Heart left ventricle (tissue), 13 donors: ENCODE measurements around the gene ATG4A.

ENCODE experiments used
- POLR2A ChIP-seq, 2 donors: fragments of 450-650 bp; IDR thresholded peaks; one replicate each; pipeline ENCODE4 v1.6.1; 2017; ENCODE audit warnings: antibody characterized with exemption in 2 of 2, mild to moderate bottlenecking in 2 of 2, moderate library complexity in 2 of 2
- TF ChIP-seq, protein P1 (sequence below), 12 donors: fragments of 200-600 bp; sonication (generic) in 4 of 12; IDR thresholded peaks; one replicate each; pipeline versions ENCODE4 v1.5.0 to v1.8.0; 2018 to 2022; ENCODE audit warnings: antibody characterized with exemption in 12 of 12, mild to moderate bottlenecking in 5 of 12
- donor health status: ischemic (EF 13 %, LVEDD 7.1; RV severe dilation, severe dysfunction).
- donor health status: DM: no; HTN: yes; CAD: no.
- donor health status: DM: no; HTN: no; CAD: no.
- donor health status: ischemic (EF 25% LVEDD 6.9; RV normal size, moderate dysfunction).
- donor health status: ischemic (EF 25% LVEDD 5.7; RV mildly dilated, moderate dysfunction).
- donor health status: ischemic (EF 35%, LVEDD 5.7; RV mildly dilated, moderate dysfunction).
- donor health status: nonischemic (EF 11% LVEDD 7.7; RV severe dilation, severe dysfunction).
- donor health status: DM: yes; HTN: yes; CAD: no.
- donor health status: PGD.
- donor health status: ischemic (EF 29% LVEDD 5.4; RV normal size, mild dysfunction).
- donor health status: nonischemic (EF 23%, LVEDD 6.1; RV moderate dilation, normal function).

DNA sequence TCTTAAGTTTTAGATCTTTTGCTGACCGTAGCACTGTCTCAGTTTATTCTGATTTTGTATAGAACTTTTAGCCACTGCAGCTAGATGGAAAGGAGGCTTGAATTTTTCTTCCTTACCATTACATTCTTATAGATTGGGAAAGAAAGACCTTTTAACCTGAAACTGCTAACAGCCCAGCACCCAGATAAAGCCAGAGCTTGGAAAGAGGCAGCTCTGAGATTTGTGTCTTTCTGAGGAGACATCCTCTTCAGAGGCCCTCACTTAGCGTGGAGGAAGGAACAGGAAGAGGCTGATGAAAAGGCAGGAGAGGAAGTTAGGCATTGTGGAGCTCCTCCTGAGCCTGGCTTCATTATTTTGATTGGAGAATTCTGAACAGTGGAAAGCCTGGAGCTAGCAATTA is 35.1 kb downstream of the ATG4A start:
- TF ChIP-seq, protein P1, sequence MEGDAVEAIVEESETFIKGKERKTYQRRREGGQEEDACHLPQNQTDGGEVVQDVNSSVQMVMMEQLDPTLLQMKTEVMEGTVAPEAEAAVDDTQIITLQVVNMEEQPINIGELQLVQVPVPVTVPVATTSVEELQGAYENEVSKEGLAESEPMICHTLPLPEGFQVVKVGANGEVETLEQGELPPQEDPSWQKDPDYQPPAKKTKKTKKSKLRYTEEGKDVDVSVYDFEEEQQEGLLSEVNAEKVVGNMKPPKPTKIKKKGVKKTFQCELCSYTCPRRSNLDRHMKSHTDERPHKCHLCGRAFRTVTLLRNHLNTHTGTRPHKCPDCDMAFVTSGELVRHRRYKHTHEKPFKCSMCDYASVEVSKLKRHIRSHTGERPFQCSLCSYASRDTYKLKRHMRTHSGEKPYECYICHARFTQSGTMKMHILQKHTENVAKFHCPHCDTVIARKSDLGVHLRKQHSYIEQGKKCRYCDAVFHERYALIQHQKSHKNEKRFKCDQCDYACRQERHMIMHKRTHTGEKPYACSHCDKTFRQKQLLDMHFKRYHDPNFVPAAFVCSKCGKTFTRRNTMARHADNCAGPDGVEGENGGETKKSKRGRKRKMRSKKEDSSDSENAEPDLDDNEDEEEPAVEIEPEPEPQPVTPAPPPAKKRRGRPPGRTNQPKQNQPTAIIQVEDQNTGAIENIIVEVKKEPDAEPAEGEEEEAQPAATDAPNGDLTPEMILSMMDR (IDR thresholded peaks at IDR 0.05) = no peak
- TF ChIP-seq POLR2A (IDR thresholded peaks at IDR 0.05) = no peak
